ENCODE data around the gene APLP2. TPM values are rescaled to one million over a fixed set of nuclear protein-coding genes. Genes with fewer than 3 reads are reported as not detected.

Gene APLP2
- total and polyA plus RNA-seq, 2 experiments from 2014 or later = 322 to 362 TPM

DNA sequence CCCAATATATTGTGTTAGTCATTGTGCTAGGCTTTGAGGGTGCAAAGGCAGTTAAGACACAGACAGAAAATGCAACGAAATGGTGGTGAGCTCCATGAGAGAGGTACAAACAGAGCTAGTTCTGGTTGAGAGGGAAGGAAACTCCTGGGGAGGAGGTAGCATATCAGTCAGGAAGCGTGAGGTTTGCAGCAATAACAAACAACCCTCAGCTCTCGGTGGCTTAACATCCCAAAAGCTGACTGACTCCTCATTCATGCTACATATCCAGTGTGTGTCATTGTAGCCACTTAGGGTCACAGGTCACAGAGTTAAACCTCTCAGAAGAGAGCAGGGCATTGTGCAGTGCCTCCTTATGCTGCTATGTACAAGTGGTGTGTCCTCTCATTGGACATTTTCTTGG lies 88.1 kb downstream of the APLP2 start:
- Mint-ChIP-seq H3K27ac (no peak overlapping the region), H3K4me3 (no peak overlapping the region), H3K9me3 (no peaks in the 10 kb centered on the region; the same call in 2 of the 3 replicates), H3K4me1 (peaks cover 47% of the 10 kb centered on the region), H3K27me3 (ENCODE audit: insufficient read depth, low read depth, poor library complexity) (peaks cover 37% of the 10 kb centered on the region), H3K36me3 (ENCODE audit: low read depth) (no peaks in the 10 kb centered on the region; the same call in 2 of the 3 replicates)
- Histone ChIP-seq H3K27me3 (ENCODE audit: insufficient read depth) (peaks cover 48% of the 10 kb centered on the region), H3K36me3 (ENCODE audit: insufficient read depth) (no peaks in the 10 kb centered on the region), H3K79me2 (replicated peaks; ENCODE audit: insufficient read depth) (peaks cover 8% of the 10 kb centered on the region; the same call in 1 of the 2 replicates), H3F3A (replicated peaks; ENCODE audit: low read depth) (peaks cover 8% of the 10 kb centered on the region; the same call in 1 of the 2 replicates), H4K20me1 (replicated peaks; ENCODE audit: insufficient read depth) (no peaks in the 10 kb centered on the region), H3K9me2 (ENCODE audit: insufficient read depth) (no peaks in the 10 kb centered on the region), H3K27ac (ENCODE audit: low read depth) (no peak overlapping the region), H3K4me1 (ENCODE audit: insufficient read depth) (peaks cover 27% of the 10 kb centered on the region), H3K4me3 (no peak overlapping the region), H3K4me2 (no peak overlapping the region), H2AFZ (no peak overlapping the region)
- no peak for ATAC-seq
- TF ChIP-seq, protein P1, sequence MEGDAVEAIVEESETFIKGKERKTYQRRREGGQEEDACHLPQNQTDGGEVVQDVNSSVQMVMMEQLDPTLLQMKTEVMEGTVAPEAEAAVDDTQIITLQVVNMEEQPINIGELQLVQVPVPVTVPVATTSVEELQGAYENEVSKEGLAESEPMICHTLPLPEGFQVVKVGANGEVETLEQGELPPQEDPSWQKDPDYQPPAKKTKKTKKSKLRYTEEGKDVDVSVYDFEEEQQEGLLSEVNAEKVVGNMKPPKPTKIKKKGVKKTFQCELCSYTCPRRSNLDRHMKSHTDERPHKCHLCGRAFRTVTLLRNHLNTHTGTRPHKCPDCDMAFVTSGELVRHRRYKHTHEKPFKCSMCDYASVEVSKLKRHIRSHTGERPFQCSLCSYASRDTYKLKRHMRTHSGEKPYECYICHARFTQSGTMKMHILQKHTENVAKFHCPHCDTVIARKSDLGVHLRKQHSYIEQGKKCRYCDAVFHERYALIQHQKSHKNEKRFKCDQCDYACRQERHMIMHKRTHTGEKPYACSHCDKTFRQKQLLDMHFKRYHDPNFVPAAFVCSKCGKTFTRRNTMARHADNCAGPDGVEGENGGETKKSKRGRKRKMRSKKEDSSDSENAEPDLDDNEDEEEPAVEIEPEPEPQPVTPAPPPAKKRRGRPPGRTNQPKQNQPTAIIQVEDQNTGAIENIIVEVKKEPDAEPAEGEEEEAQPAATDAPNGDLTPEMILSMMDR (conservative IDR thresholded peaks at IDR 0.05; ENCODE audit: low read depth in 2 of 2) = no peak
- no peak for TF ChIP-seq JUNB (IDR thresholded peaks at IDR 0.05; ENCODE audit: unreplicated experiment)
- TF ChIP-seq CREB1 (CRISPR knock-in tag; IDR thresholded peaks at IDR 0.05; ENCODE audit: low read depth) = no peak
- no peak for TF ChIP-seq POLR2AphosphoS5 (IDR thresholded peaks at IDR 0.05; ENCODE audit: low read depth)
- TF ChIP-seq, protein P2, sequence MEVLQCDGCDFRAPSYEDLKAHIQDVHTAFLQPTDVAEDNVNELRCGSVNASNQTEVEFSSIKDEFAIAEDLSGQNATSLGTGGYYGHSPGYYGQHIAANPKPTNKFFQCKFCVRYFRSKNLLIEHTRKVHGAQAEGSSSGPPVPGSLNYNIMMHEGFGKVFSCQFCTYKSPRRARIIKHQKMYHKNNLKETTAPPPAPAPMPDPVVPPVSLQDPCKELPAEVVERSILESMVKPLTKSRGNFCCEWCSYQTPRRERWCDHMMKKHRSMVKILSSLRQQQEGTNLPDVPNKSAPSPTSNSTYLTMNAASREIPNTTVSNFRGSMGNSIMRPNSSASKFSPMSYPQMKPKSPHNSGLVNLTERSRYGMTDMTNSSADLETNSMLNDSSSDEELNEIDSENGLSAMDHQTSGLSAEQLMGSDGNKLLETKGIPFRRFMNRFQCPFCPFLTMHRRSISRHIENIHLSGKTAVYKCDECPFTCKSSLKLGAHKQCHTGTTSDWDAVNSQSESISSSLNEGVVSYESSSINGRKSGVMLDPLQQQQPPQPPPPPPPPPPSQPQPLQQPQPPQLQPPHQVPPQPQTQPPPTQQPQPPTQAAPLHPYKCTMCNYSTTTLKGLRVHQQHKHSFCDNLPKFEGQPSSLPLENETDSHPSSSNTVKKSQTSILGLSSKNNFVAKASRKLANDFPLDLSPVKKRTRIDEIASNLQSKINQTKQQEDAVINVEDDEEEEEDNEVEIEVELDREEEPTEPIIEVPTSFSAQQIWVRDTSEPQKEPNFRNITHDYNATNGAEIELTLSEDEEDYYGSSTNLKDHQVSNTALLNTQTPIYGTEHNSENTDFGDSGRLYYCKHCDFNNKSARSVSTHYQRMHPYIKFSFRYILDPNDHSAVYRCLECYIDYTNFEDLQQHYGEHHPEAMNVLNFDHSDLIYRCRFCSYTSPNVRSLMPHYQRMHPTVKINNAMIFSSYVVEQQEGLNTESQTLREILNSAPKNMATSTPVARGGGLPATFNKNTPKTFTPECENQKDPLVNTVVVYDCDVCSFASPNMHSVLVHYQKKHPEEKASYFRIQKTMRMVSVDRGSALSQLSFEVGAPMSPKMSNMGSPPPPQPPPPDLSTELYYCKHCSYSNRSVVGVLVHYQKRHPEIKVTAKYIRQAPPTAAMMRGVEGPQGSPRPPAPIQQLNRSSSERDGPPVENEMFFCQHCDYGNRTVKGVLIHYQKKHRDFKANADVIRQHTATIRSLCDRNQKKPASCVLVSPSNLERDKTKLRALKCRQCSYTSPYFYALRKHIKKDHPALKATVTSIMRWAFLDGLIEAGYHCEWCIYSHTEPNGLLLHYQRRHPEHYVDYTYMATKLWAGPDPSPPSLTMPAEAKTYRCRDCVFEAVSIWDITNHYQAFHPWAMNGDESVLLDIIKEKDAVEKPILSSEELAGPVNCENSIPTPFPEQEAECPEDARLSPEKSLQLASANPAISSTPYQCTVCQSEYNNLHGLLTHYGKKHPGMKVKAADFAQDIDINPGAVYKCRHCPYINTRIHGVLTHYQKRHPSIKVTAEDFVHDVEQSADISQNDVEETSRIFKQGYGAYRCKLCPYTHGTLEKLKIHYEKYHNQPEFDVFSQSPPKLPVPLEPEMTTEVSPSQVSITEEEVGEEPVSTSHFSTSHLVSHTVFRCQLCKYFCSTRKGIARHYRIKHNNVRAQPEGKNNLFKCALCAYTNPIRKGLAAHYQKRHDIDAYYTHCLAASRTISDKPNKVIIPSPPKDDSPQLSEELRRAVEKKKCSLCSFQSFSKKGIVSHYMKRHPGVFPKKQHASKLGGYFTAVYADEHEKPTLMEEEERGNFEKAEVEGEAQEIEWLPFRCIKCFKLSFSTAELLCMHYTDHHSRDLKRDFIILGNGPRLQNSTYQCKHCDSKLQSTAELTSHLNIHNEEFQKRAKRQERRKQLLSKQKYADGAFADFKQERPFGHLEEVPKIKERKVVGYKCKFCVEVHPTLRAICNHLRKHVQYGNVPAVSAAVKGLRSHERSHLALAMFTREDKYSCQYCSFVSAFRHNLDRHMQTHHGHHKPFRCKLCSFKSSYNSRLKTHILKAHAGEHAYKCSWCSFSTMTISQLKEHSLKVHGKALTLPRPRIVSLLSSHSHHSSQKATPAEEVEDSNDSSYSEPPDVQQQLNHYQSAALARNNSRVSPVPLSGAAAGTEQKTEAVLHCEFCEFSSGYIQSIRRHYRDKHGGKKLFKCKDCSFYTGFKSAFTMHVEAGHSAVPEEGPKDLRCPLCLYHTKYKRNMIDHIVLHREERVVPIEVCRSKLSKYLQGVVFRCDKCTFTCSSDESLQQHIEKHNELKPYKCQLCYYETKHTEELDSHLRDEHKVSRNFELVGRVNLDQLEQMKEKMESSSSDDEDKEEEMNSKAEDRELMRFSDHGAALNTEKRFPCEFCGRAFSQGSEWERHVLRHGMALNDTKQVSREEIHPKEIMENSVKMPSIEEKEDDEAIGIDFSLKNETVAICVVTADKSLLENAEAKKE (CRISPR knock-in tag; IDR thresholded peaks at IDR 0.05) = no peak
- TF ChIP-seq ZNF331 (CRISPR knock-in tag; IDR thresholded peaks at IDR 0.05; ENCODE audit: low read depth) = no peak
- TF ChIP-seq EZH2phosphoT487 (IDR thresholded peaks at IDR 0.05; ENCODE audit: unreplicated experiment) = no peak
- TF ChIP-seq STAT1 (IDR thresholded peaks at IDR 0.05; ENCODE audit: unreplicated experiment) = no peak
- TF ChIP-seq EZH2 (IDR thresholded peaks at IDR 0.05; ENCODE audit: low read depth, unreplicated experiment) = no peak
- TF ChIP-seq, protein P3, sequence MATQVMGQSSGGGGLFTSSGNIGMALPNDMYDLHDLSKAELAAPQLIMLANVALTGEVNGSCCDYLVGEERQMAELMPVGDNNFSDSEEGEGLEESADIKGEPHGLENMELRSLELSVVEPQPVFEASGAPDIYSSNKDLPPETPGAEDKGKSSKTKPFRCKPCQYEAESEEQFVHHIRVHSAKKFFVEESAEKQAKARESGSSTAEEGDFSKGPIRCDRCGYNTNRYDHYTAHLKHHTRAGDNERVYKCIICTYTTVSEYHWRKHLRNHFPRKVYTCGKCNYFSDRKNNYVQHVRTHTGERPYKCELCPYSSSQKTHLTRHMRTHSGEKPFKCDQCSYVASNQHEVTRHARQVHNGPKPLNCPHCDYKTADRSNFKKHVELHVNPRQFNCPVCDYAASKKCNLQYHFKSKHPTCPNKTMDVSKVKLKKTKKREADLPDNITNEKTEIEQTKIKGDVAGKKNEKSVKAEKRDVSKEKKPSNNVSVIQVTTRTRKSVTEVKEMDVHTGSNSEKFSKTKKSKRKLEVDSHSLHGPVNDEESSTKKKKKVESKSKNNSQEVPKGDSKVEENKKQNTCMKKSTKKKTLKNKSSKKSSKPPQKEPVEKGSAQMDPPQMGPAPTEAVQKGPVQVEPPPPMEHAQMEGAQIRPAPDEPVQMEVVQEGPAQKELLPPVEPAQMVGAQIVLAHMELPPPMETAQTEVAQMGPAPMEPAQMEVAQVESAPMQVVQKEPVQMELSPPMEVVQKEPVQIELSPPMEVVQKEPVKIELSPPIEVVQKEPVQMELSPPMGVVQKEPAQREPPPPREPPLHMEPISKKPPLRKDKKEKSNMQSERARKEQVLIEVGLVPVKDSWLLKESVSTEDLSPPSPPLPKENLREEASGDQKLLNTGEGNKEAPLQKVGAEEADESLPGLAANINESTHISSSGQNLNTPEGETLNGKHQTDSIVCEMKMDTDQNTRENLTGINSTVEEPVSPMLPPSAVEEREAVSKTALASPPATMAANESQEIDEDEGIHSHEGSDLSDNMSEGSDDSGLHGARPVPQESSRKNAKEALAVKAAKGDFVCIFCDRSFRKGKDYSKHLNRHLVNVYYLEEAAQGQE (IDR thresholded peaks at IDR 0.05; ENCODE audit: unreplicated experiment) = no peak
- TF ChIP-seq NANOG (IDR thresholded peaks at IDR 0.05; ENCODE audit: borderline replicate concordance) = no peak
- TF ChIP-seq, protein P4, sequence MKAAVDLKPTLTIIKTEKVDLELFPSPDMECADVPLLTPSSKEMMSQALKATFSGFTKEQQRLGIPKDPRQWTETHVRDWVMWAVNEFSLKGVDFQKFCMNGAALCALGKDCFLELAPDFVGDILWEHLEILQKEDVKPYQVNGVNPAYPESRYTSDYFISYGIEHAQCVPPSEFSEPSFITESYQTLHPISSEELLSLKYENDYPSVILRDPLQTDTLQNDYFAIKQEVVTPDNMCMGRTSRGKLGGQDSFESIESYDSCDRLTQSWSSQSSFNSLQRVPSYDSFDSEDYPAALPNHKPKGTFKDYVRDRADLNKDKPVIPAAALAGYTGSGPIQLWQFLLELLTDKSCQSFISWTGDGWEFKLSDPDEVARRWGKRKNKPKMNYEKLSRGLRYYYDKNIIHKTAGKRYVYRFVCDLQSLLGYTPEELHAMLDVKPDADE (IDR thresholded peaks at IDR 0.05) = no peak
- TF ChIP-seq ZNF114 (CRISPR knock-in tag; IDR thresholded peaks at IDR 0.05) = no peak
- no peak for DNase-seq (ENCODE audit: low spot score)

All from GM23338 (cell line).